ENCODE measurements around the gene SLC6A13.
"Not testable (repeated sequence)": the region's sequence is repeated elsewhere in the genome, so short reads cannot be mapped to it uniquely, and the experiment has no call there.

Gene SLC6A13

DNA sequence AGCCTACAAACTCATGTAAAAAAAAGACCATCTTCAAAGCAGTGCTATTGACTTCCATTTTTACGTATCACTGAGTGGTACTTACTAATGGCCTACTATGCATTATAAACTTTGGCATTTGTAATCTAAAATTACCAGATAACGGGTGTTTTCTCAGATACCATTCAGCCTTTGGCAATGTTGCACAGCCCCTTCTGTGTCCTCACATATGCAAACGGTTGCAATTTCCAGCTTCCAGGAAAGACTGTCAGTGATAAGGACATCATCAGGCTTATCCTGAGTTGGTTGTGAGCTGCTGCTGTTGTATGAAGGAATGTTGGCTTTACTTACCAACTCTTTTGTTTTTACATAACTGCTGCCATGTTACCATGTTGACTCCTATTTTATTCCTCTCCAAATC, 1.6 kb upstream of the SLC6A13 start:
- DNase-seq (ENCODE audit: low spot score) = no peak

DNA sequence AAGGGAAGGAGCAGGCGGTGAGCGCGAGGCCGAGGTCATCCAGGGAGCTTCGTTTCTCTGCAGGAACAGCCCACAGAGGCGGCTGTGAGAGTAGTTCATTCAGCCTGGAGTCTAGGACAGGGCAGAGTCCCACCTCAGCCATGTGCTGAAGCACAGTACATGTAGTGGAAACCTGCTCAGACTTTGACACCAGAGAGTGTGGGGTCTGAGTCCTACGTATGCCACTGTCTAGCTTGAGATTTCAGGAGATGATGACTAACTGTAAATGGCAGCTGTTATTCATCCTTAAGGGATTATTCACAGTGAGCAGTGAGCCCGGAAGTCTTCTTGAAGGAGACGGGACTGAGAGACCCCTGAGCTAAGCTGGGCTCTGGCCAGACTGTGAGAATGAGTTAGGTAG, 938 bp upstream of the SLC6A13 start:
- DNase-seq (ENCODE audit: low spot score) = no peak

DNA sequence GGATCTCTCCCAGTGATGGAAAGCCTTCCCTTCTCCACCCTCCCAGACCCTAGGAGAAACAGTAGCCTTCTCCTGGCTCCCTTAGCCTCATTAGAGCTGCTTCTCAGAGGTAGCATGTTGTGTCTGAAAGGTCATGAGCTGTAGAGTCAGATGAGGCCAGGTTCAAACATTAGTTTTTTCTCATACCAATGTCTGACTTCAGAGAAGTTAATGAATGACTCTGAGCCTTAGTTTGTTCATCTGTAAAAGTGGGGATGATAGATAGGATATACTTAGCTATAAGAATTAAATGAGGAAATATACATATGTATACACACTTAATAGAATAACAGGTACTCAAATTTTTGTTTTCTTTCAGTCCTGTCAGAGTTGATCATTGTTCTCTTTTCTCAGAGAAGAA, 523 bp downstream of the SLC6A13 start:
- DNase-seq (ENCODE audit: low spot score) = no peak

DNA sequence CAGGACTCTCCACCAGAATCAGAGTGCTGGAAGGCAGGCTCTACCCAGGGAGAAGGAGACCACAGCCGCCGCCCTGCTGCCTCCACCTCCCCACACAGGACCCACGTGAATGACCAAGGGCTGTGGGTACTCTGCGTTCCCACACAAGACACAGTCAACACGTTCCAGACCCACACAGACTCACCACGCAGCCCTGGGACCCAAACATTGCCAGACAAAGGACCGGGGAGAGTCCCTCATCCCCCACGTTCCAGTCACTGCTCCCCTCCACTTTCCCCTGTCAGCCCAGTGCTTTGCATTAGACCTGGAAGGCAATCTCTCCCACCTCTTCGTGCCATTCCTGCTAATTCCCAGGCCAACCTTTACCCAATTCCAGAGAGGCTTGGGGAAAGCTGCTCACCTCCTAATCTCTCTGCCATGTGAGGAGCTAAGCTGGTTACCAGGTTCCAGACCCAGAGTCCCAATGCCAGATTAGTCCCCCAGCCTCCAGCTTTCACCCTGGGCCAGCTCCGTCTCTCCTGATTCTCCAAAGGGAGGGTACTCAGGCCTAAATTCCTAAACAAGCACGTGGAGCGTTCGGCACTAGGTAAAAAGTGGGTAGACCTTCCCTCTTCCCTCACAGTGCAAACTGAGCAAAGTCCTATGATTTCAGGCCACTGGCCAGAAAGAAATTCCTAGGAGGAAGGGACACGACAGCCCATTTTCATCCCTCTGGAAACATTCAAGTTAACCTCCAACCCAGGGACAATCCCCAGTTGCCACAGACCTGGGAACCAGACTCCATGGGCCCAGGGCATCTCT, 4.9 kb downstream of the SLC6A13 start:
- DNase-seq (ENCODE audit: low spot score) = no peak

DNA sequence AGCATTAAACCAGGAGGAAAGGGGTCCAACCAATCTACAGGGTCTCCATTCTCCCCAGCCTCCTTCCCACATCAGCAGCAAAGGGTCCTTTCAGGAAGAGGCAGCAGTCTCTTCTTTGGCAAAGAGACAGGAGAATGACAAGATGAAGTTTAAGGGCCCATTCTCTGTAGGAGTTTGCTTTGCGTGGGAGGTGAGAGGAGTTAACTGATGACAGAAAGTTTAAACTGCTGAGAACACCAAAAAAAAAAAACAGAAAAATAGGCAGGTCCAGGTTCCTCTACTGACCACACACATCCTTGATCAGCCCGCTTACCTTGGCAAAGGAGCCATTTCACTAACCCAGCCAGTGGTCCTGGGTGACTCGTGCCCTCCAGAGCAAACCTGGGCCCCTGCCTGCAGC, 5.7 kb downstream of the SLC6A13 start:
- no peak for DNase-seq (ENCODE audit: low spot score)

DNA sequence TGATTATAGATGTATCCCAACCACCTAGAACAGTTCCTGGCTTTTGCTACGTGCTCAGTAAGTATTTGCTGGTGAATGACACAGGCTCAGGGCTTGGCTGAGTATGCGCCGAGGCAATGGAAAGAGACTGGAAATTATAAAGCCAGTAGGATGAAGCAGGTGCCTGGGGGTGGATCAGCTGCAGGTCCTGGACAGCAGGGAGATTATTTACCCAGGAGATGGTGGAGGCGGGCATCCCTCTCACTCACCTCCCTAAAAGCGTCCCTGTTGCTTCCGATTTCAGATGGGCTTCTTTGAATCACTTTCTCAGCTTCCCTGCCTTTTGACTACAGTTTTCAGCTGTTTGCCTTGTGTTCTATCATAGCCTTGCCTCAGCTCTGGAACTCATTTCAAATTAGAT, 6.4 kb downstream of the SLC6A13 start:
- DNase-seq (ENCODE audit: low spot score) = no peak

DNA sequence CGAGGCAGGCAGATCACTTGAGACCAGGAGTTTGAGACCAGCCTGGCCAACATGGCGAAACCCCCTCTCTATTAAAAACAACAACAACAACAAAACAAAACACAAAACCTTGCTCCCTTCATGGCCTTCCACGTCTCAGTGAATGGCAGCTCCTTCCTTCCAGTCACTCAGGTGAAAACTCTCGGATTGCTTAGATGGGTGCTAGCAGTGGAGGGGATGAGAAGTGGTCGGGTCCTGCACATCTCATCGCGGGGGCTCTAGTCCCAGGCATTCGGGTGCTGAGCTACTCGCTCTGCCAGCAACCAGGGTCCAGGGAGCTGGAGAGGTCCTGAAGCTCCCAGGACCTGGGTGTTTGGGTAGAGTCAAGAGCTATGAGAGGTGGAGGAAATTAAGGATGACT, 7.7 kb downstream of the SLC6A13 start:
- no peak for DNase-seq (ENCODE audit: low spot score)

DNA sequence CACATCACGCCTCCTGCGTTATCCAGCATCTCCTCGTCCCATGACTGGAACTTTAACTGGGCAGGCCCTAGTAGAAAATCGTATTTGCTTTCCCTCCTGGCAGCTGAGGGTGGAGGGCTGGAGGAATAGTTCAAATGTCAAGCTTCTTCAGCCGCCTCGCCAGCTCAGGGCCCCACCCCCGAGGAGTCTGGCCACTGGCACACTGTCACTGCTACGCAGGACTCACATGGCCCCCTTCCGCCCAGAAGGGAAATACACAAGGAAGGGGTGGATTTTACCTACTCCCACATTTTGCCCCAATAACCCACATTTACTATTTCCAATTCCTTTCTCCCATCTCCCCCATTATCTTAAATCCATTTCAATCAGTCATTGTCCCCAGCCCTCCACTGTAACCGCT, 8.6 kb downstream of the SLC6A13 start:
- DNase-seq (ENCODE audit: low spot score) = no peak

DNA sequence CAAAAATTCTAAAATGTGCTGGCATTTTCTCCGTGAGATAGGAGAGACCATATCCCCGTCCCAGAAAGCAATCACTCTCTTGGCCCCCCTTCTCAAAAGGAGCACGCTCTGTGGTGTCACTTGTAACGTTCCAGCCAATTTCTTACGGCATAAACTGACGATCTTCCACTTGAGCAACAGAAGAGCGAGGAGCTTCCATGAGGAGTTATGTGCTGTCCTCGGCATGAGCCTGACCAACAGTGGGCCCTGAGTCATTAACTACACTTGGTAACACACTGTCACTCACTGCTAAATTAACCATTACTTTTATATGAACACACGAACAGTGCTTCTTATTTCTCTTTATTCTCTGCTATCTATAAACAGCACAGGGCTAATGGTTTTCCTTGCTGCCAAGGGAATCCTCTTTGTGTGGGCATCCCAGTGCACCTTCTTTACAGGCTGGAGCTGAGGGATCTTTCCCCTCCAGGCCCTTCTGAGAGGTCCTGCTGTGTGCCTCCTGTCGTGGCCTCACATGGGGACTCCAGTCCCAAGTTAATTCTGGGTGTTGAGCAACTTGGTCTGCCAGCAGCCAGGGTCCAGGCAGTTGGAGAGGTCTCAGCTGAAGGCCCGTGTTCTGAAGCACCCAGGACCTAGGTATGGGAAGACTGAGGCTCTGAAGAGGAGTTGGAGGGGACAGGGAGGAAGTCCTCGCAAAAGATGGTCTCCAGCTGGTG, 9.4 kb downstream of the SLC6A13 start:
- no peak for DNase-seq (ENCODE audit: low spot score)

DNA sequence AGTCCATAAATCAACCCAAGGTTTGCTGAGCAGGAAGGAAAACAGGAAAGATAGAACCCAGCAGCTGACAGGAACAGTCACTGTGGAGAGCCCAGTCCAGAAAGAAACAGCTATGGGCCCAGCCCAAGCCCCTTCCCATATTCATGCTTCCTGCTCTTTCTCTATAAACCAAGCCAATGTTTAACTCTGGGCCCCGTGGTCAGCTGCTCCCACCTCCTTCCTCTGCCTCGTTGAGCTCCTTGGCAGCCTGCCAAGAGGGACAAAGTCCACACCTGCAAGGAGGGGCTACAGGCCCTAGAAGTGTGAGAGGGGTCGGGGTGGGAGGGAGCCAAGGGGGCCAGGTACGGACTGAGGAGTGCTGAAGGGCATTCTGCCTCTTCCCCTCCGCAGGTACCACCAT, 10.0 kb downstream of the SLC6A13 start:
- DNase-seq (ENCODE audit: low spot score) = no peak

DNA sequence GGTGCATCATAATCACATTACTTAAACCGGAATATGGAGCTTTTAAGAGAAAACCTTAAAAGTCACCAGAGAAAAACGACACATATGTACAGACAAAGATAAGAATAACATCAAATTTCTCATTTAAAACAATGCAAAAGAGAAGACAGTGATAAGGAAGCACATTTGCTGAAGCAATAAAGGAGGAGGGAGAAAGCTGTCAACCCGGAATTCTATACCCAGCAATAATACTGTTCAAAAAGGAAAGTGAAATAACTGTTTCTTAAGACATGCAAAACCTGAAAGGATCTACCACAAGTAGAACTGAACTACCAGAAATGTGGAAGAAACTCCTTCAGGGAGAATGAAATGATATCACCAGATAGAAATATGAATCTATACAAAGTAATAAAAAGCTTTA, 15.4 kb downstream of the SLC6A13 start:
- no peak for DNase-seq (ENCODE audit: low spot score)

DNA sequence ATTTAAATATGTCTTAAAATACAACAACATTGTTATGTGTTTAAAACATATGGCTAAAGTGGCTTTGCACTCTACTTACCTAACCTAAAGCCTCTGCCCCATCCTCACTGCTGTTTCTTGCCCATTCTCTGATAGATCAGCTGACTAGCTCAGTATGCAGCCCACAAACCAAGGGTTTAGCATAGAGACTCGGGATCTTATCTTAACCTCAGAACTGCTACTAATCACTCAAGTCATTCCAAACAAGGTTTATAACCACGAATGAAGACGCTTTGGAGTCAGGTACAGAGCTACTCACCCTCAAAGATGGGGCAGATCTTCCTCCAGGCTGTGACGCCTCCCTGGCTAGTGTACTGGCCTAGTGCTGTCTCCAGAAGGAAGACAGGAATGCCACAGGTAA, 19.3 kb downstream of the SLC6A13 start:
- DNase-seq (ENCODE audit: low spot score) = no peak

DNA sequence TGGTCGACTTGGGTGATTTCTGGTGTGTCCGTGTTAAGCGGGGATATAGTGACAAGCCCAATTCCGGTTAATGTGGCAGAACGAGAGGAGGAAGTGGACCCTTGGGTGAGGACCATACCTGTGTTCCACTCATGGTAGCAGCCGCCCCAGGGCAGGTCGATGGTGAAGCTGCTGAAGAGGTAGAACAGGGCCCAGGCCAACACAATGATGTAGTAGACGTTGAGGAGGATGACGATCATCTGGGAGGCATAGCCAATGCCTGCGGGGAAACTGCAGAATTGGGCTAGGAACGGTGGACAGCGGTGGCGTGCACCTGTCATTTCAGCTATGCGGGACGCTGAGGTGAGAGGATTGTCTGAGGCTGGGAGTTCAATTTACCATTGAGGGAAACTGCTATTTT, 20.1 kb downstream of the SLC6A13 start:
- DNase-seq (ENCODE audit: low spot score) = no peak

DNA sequence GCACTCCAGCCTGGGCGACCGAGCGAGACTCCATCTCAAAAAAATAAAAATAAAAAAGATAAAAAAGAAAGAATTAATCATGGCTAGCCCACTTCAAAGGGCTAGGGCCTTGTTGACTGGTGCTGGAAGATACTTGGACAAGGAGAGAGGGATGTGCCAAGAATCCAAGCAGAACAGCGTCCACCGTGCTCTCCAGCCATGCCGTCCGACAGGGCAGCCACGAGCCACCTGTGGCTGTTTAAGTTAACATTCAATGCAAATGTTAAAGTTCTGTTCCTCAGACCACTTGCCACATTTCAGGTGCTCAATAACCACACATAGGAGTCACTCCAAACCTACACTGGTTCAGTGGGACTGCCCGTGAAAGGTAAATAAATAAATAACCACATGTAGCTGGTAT, 21.4 kb downstream of the SLC6A13 start:
- DNase-seq (ENCODE audit: low spot score) = no peak

DNA sequence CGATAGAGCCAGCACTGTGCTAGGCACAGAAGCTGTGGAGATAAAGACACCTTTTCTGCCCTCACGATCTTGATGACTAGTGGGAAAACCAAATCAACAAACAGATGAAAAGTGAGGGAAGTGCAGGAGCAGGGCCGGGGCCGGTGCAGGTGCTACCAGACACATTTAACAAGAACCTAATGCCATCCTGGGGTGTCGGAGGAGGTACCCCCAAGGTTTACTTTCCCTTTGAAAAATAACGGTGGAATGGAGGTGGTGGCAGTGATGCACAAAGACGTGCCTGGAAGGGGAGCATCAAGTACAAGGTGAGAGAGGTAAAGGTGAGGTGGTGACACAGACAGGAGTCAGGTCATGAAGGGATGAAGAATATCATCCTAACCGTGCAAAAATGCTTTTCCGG, 22.1 kb downstream of the SLC6A13 start:
- no peak for DNase-seq (ENCODE audit: low spot score)

DNA sequence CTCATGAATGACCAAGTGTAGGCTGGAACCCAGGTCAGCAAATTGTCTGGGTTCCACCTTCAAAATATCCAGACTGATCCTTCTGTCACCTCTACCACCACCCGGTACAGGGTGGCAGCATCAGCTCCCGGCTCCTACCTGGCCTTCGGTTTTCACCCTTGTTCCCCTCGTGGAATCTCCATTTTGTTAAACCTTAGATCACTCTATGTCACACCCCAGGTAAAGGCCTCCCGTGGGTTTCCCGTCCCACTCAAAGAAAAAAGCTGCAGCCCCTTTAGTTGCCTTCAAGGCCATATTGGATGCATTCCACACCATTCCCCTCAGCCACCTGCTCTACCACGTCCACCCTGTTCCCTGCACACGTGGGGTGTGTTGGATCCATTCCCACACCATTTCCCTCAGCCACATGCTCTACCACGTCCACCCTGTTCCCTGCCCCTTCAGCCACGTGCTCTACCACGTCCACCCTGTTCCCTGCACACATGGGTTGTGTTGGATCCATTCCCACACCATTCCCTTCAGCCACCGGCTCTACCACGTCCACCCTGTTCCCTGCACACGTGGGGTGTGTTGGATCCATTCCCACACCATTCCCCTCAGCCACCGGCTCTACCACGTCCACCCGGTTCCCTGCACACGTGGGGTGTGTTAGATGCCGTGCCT, 23.8 kb downstream of the SLC6A13 start:
- DNase-seq (ENCODE audit: low spot score) = no peak

DNA sequence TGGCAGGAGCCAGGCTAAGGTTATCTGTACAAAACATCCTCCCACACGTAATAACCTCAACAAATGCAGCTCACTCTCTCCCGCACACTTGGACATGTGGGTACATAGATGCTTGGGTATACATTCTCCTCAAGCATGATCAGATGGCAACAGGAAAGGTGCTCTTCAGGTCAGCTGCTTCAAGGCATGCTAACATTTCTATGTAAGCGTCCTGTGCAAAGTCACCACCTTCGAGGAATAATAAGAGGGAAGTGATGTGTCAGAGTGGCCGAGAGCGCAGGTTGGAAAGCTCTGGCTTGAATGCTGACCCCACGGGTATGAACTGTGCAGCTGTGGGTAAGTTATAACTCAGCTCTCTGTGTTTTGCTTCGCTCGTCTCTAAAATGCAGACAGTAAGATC, 24.5 kb downstream of the SLC6A13 start:
- DNase-seq (ENCODE audit: low spot score) = no peak

DNA sequence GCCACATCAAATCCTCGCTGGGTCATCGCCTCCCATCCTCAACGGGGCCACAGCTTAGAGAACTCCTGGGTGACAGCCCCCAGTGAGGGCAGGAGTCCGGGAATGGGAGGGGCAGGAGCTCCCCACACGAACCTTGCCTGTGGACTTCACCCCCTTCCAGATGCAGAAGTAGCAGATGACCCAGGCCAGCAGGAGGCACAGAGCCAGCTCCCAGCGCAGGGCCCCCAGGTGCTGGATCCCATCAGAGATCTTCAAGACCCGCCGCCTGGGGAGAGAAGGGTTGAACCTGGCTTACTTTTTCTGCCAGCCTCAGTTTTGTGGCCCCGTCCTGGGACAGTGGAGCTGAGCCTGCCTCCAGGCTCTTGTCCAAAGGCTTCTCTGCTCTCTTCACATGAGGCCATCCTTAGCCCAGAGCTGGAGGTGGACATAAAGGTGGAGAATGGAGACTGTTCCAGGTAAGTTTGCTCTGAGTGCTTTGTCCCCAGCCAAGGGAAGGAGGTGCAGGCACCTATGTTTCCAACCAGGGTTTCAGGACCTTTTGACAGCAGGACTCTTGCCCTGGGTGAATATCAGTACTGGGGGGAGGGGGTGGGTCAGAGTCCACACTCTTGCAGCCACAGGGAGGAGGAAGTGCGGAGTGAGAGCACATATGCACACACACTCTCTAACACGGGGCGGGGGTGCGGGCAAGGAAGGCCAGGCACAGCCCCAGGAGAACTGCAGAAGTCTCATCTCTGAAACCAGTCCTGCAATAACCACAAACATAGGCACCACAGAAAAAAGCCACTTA, 25.4 kb downstream of the SLC6A13 start:
- no peak for DNase-seq (ENCODE audit: low spot score)

DNA sequence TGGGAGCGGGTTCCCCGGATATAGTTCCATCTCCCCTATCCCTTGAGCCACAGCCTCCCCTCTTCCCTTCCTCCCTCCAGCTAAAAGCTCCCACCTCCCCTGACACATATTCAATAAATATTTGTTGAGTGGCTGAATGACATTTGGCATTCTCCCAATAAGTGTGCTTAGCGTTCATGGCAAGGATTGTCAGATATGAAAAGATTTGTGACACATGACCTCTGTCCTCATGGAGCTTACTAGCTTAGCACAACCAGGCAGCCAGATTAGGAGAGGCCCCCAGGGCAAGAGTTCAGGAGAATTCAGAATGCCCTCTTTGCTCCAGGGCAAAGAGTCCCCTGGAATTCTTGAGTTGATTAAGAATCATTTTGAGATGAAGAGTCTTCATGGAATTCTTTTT, 26.2 kb downstream of the SLC6A13 start:
- no peak for DNase-seq (ENCODE audit: low spot score)

DNA sequence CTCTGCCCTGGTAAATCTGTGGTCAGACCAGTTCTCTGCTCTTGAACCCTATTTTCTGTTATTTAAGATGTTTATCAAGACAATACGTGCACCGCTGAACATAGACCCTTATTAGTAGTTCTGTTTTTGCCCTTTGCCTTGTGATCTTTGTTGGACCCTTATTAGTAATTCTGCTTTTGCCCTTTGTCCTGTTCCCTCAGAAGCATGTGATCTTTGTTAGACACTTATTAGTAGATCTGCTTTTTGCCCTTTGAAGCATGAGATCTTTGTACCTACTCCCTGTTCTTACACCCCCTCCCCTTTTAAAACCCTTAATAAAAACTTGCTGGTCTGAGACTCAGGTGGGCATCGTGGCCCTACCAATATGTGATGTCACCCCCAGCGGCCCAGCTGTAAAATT, 26.7 kb downstream of the SLC6A13 start:
- not testable (repeated sequence) for DNase-seq (ENCODE audit: low spot score)

DNA sequence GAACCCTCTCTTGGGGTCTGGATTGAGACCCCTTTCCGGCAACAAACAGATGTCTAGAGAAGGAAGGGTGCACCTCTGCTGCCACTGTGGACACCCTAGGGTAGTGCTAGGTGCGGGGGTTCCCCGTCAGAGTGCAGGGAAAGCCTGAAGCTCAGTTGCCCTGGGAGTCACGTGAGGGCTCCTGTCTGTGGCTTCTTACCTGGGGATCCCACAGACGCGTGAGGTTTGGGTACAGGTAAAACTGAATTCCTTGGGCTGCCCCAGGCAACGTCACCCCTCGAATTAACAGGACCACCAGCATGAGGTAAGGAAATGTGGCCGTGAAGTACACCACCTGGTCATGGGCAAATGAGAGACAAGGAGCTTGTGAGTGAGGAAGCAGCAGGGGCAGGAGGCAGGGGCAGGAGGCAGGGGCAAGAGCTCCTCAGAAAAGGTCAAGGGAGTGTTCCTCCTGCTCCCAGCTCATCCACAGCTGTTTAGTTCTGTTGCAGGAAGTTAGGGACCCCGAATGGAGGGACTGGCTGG, 27.7 kb downstream of the SLC6A13 start:
- DNase-seq (ENCODE audit: low spot score) = no peak

DNA sequence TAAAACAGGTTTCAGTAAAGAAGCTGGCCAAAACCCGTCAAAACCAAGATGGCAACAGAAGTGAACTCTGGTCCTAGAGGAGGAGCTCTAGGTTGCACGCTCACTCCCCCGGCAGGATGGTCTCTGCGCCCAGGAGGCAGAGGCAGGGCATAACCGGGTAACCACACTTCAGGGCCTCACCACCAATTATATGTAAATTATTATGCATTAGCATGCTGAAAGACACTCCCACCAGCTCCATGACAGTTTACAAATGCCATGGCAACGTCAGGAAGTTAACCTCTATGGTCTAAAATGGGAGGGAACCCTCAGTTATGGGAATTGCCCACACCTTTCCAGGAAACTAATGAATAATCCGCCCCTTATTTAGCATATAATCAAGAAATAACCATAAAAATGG, 28.6 kb downstream of the SLC6A13 start:
- DNase-seq (ENCODE audit: low spot score) = no peak

Data from hematopoietic multipotent progenitor cell treated with erythropoietin and hydrocortisone succinate and interleukin-3 and kit ligand, for 17 days (in vitro differentiated cells).